Natural killer cell (primary cell): ENCODE measurements around the gene CALN1. TPM values are rescaled to one million over a fixed set of nuclear protein-coding genes. Genes with fewer than 3 reads are reported as not detected.
"Not testable (repeated sequence)": the region's sequence is repeated elsewhere in the genome, so short reads cannot be mapped to it uniquely, and the experiment has no call there.

Source experiments
- ATAC-seq, 3 donors: fragments of 150-1000 bp in 2 of 3; fragments of 200-7000 bp in 1 of 3; cut with Tn5 transposase; 1 replicate in 1 of 3; 2 replicates in 2 of 3; pipeline ENCODE4 v1.10.0; 2021; ENCODE audit warnings: mild to moderate bottlenecking in 2 of 3, moderate library complexity in 2 of 3
- DNase-seq, 2 donors: peaks; one replicate each; pipeline versions ENCODE4 v3.0.0 to v3.0.0-alpha.2; 2013 to 2021; ENCODE audit warnings: mixed read lengths in 1 of 2
- H3K27ac ChIP-seq: one replicate; pipeline ENCODE4 v1.5.1; 2013; ENCODE audit warnings: mild to moderate bottlenecking, low read length
- H3K27me3 ChIP-seq: one replicate; pipeline ENCODE4 v1.6.1; 2013; ENCODE audit warnings: low read length; ENCODE audit not compliant: control insufficient read depth, insufficient read depth
- H3K36me3 ChIP-seq: one replicate; pipeline ENCODE4 v1.6.1; 2013; ENCODE audit warnings: low read length; ENCODE audit not compliant: control insufficient read depth, insufficient read depth
- H3K4me1 ChIP-seq: one replicate; pipeline ENCODE4 v1.6.1; 2013; ENCODE audit warnings: low read length; ENCODE audit not compliant: control insufficient read depth, insufficient read depth
- H3K4me3 ChIP-seq: one replicate; pipeline ENCODE4 v1.5.1; 2013; ENCODE audit warnings: low read length
- H3K9me3 ChIP-seq: one replicate; pipeline ENCODE4 v1.6.1; 2013; ENCODE audit warnings: low read length; ENCODE audit not compliant: control insufficient read depth, insufficient read depth
- H3K27ac Mint-ChIP-seq, 2 donors: one replicate each; pipeline ENCODE4 v1.8.0; 2022; ENCODE audit warnings: mild to moderate bottlenecking in 2 of 2, mixed read lengths in 2 of 2, moderate library complexity in 1 of 2
- H3K27me3 Mint-ChIP-seq, 2 donors: one replicate each; pipeline ENCODE4 v1.8.0; 2022; ENCODE audit warnings: low read depth in 2 of 2, mixed read lengths in 2 of 2
- H3K36me3 Mint-ChIP-seq: one replicate; pipeline ENCODE4 v1.8.0; 2022; ENCODE audit warnings: mixed read lengths
- H3K4me1 Mint-ChIP-seq, 2 donors: one replicate each; pipeline ENCODE4 v1.8.0; 2022; ENCODE audit warnings: mixed read lengths in 2 of 2
- H3K4me3 Mint-ChIP-seq: one replicate; pipeline ENCODE4 v1.8.0; 2022; ENCODE audit warnings: mild to moderate bottlenecking, moderate library complexity, mixed read lengths
- H3K9me3 Mint-ChIP-seq, 2 donors: one replicate each; pipeline ENCODE4 v1.8.0; 2022; ENCODE audit warnings: mixed read lengths in 2 of 2
- WGBS: methylation state at CpG from one replicate; pipeline ENCODE4 v1.1.7; 2013; ENCODE audit warnings: missing lambda C conversion rate; ENCODE audit not compliant: insufficient coverage; 5-methylcytosine and 5-hydroxymethylcytosine counted together
- intact Hi-C: fragments of 100-400 bp; cut with micrococcal nuclease; formaldehyde crosslinking; loops from one replicate; pipeline ENCODE4 v1.14.2; 2022
- total RNA-seq, 4 donors: library from RNA; stranded (reverse); fragments of 120-200 nt in 1 of 4; gene quantifications; one replicate each; pipeline versions ENCODE4 v1.2.3 to v1.2.4, GENCODE V29; 2013 to 2022
- TF ChIP-seq, protein P1 (sequence below): fragments of 200-600 bp; IDR thresholded peaks from one replicate; pipeline ENCODE4 v1.8.0; 2022; ENCODE audit warnings: antibody characterized with exemption

Gene CALN1
- total RNA-seq, 3 donors from 2014 or later (not counting 1 experiment from before 2014, with no cell fraction given), result 0.18 TPM; not detected in 2

DNA sequence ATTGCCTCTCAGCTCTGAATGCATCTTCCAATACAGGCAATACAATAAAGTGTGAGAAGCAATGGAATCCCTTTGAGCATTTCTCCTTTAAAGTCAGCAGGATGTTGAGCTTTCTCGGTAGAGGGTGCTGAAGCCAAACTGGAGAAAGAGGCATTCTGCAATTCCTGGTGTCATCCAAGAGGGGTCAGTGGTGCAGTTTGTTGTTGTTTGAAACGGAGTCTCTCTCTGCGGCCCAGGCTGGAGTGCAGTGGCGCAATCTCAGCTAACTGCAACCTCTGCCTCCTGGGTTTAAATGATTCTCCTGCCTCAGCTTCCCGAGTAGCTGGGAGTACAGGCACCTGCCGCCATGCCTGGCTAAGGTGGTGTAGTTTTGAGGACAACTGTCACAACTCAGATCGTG, 486.5 kb downstream of the CALN1 start:
- no peak overlapping the region for H3K4me3 ChIP-seq
- H3K36me3 ChIP-seq, result no peaks in the 10 kb centered on the region
- no peaks in the 10 kb centered on the region for H3K4me1 ChIP-seq
- ATAC-seq, result no peak
- DNase-seq, result no peak
- Mint-ChIP-seq H3K4me1 (no peaks in the 10 kb centered on the region), H3K27me3 (no peaks in the 10 kb centered on the region), H3K4me3 (no peak overlapping the region), H3K27ac (no peak overlapping the region), H3K9me3 (peaks cover 7 to 11% of the 10 kb centered on the region in 2 donors), H3K36me3 (peaks cover 8% of the 10 kb centered on the region)
- no peaks in the 10 kb centered on the region for H3K27me3 ChIP-seq
- 88% methylated on average over 7 of the region's 7 CpGs for WGBS
- TF ChIP-seq, protein P1, sequence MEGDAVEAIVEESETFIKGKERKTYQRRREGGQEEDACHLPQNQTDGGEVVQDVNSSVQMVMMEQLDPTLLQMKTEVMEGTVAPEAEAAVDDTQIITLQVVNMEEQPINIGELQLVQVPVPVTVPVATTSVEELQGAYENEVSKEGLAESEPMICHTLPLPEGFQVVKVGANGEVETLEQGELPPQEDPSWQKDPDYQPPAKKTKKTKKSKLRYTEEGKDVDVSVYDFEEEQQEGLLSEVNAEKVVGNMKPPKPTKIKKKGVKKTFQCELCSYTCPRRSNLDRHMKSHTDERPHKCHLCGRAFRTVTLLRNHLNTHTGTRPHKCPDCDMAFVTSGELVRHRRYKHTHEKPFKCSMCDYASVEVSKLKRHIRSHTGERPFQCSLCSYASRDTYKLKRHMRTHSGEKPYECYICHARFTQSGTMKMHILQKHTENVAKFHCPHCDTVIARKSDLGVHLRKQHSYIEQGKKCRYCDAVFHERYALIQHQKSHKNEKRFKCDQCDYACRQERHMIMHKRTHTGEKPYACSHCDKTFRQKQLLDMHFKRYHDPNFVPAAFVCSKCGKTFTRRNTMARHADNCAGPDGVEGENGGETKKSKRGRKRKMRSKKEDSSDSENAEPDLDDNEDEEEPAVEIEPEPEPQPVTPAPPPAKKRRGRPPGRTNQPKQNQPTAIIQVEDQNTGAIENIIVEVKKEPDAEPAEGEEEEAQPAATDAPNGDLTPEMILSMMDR, result no peak
- peaks cover 13% of the 10 kb centered on the region for H3K9me3 ChIP-seq
- no peak overlapping the region for H3K27ac ChIP-seq
- intact Hi-C loops, result no loop called here

DNA sequence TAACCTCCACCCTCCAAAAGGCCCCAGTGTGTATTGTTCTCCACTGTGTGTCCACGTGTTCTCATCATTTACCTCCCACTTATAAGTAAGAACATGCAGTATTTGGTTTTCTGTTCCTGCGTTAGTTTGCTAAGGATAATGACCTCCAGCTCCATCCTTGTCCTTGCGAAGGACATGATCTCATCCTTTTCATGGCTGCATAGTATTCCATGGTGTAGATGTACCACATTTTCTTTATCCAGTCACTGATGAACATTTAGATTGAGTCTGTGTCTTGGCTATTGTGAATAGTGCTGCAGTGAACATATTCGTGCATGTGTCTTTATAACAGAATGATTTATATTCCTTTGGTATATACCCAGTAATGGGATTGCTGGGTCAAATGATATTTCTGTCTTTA, 497.9 kb downstream of the CALN1 start:
- 93% methylated on average over 3 of the region's 4 CpGs for WGBS
- DNase-seq, H3K36me3 ChIP-seq, H3K9me3 ChIP-seq, H3K4me1 ChIP-seq, H3K27ac Mint-ChIP-seq, H3K27me3 ChIP-seq, H3K4me3 ChIP-seq, ATAC-seq, H3K4me1 Mint-ChIP-seq, H3K4me3 Mint-ChIP-seq, H3K27me3 Mint-ChIP-seq, H3K27ac ChIP-seq, intact Hi-C loops, H3K36me3 Mint-ChIP-seq: not testable (repeated sequence)
- peaks cover 11 to 13% of the 10 kb centered on the region in 2 donors for H3K9me3 Mint-ChIP-seq

DNA sequence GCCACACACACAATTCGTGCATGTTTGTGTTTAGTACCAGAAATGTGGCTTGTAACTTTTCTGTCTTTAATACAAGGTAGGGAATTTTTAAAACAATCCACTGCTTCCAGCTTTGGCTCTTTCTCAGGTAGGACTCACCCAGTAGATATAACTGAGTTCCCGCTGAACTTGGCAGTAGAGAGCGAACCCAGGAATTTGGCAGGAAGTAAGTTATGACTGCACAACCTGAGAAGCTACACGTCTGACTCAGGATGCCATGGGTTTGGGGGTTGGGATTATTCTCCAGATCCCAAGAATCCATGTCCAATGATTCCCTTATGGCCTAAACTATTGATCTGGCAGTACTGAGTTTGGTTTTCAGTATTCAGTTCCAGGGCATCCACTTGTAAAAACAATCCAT, 499.7 kb downstream of the CALN1 start:
- Histone ChIP-seq H3K36me3 (no peaks in the 10 kb centered on the region), H3K27me3 (no peaks in the 10 kb centered on the region), H3K4me3 (no peak overlapping the region), H3K4me1 (no peaks in the 10 kb centered on the region), H3K9me3 (peaks cover 4% of the 10 kb centered on the region), H3K27ac (no peak overlapping the region)
- 91% methylated on average over 4 of the region's 4 CpGs for WGBS
- DNase-seq, result no peak
- no peak for ATAC-seq
- Mint-ChIP-seq H3K27ac (no peak overlapping the region), H3K4me3 (no peak overlapping the region), H3K9me3 (peaks cover 11 to 13% of the 10 kb centered on the region in 2 donors), H3K4me1 (no peaks in the 10 kb centered on the region), H3K27me3 (no peaks in the 10 kb centered on the region), H3K36me3 (no peaks in the 10 kb centered on the region)
- TF ChIP-seq, protein P1, result no peak
- intact Hi-C loops, result no loop called here

DNA sequence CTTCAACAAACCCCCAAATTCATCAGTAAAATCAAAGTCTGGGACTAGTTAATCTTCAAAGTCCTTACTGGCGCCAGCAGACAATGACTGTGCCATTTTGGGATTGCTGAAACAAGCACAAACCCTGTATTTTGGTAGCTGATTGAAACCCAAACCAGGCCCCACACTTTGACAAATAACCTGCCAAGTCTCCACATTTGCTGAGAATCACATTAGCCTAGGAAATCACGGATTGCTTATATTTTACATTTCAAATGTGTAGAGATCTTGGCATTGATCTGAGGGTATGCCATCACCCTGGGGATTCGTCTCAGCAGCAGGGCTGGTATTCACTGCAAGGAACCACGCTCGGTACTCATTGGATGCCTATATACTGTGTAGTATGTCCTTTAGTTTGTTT, 501.1 kb downstream of the CALN1 start:
- Histone ChIP-seq H3K4me1 (no peaks in the 10 kb centered on the region), H3K9me3 (peaks cover 4% of the 10 kb centered on the region), H3K4me3 (no peak overlapping the region), H3K36me3 (no peaks in the 10 kb centered on the region), H3K27me3 (no peaks in the 10 kb centered on the region), H3K27ac (no peak overlapping the region)
- DNase-seq (no peak), ATAC-seq (no peak)
- 88% methylated on average over 5 of the region's 5 CpGs for WGBS
- no peak overlapping the region for H3K27ac Mint-ChIP-seq
- no peaks in the 10 kb centered on the region for H3K27me3 Mint-ChIP-seq
- intact Hi-C loops, result no loop called here
- no peaks in the 10 kb centered on the region for H3K36me3 Mint-ChIP-seq
- no peak overlapping the region for H3K4me3 Mint-ChIP-seq
- TF ChIP-seq, protein P1, result no peak
- no peaks in the 10 kb centered on the region for H3K4me1 Mint-ChIP-seq
- H3K9me3 Mint-ChIP-seq, result peaks cover 8 to 10% of the 10 kb centered on the region in 2 donors
